Pons (tissue), 1 donor: ENCODE results near the gene TMEM232.

Experiments
- DNase-seq: peaks from one replicate; pipeline ENCODE4 v3.0.0-alpha.2; 2016; ENCODE audit warnings: low spot score

Gene TMEM232

DNA sequence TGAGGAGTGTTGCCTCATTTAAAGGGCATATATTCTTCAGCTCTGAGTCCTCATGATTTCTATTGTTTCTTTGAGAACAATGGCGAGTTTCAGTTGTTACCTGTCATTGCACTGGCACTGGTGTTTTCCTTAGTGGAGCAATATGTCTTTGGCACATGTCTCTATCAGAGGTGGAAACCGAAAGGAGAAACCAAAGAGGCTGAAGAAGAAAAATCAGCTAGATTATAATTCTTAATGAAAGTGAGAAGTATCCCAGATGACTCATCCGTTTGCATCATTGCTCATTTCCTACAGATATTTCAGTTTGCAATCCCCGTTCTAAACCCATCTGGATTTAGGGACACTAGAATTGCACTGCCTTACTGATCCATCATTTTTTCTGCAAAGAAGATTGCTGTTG is 324.6 kb downstream of the TMEM232 start:
- no peak for DNase-seq

DNA sequence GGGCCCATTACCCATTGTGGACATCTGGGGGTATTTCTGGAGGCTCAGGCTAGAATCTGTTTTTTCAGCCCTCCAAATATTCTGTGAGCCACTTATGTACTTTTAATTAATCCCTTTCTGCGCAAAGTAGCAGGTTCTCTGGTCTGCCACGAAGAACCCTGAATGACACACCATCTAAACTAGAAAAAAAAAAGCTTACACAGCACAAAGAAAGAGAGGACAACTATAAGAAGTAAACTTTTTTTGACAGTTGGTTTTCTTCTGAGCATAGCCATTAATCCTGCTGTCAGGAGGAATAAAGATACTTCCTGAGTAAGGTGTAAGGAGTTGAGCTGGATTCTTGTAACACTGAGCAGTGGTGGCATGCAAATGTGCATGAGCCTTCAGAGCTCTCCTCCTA is 327.5 kb downstream of the TMEM232 start:
- DNase-seq: no peak

DNA sequence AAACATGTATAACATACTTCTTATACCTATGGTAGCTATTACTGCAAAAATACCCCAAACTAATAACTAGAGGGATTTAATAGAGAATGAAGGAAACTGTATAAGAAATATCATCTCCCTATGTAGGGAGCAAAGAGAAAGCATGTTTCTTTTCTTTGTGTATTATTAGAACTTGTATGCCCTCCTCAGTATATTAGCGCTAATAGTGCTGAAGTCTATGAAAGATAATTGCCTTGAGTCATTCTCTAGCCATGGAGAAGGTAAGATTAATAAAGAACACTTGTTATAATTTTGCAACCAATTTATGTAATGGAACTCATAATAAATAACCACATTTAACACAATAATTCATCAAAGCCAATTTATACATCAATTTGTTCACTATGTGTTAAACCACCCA is 329.2 kb downstream of the TMEM232 start:
- DNase-seq: no peak

DNA sequence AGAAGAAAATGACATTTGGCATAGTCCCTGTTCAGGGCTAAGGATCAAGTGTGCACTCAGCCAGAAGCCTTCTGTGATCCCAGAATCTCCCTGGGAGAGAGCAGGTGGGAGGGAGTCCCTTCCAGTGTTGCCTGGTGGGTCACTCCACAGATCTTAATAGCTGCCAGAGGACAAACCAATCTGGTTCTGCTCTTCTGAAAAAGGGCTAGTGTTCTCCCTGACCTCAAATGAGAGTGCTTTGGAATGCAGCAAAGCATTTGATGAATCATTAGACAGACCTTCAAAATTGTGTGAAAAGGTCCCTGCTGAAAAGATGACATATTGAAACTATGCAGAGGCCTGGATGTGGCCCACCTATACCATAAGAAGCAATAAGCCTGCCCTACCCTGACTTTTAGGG is 339.7 kb downstream of the TMEM232 start:
- DNase-seq: peak; percentile 57

DNA sequence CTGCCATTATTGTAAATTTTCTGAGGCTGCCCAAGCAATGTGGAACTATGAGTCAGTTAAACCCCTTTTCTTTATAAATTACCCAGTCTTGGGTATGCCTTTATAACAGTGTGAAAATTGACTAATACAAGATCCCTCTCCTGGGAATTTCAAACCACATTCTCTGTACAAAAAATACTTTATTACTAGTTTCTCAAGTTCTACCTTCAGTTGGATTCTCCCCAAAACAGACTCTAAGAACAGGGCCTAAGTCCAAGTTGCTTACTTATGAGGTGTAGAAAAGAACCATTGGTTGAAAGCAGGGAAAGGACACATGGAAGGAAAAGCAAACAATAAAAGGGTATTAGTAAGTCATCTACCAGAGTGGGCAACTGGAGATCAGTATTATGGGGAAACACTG is 343.2 kb downstream of the TMEM232 start:
- DNase-seq: no peak

DNA sequence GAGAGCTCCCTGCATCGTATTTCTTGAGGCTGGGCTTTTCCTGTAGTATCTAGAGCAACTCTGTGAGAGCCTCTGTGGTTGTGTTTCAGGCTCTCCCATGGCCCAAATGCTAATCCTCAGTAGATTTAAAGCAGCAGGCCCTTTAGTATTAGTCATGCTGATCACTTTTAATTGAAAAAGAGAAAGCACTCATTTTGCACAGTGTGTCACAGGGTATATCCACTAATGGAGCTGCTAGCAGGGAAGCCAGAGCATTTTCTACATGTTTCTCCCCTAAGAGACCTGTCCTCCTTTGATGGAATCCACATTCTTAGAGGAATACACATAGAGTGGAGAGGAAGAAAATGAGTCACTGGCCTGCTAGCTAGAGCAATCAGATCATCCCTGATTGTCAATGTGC is 348.5 kb downstream of the TMEM232 start:
- no peak for DNase-seq

DNA sequence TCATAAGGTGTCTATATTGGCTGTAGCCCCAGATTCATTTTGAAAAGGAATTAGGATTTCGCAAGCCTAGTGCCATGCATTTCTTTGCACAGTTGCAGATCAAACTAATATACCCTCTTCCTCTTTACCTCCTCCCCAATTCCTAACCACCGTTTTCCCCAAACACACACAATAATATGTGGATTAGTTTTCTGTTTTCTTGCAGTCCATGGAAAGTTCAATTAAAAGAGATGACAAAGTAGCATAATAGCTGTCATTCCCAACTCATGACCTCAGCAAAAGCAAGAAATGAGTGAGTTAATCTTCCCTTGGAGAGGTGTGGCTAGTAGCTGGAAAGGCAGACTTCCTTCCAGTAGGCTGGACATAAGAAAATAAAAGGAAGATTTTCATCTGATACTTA is 349.1 kb downstream of the TMEM232 start:
- no peak for DNase-seq

DNA sequence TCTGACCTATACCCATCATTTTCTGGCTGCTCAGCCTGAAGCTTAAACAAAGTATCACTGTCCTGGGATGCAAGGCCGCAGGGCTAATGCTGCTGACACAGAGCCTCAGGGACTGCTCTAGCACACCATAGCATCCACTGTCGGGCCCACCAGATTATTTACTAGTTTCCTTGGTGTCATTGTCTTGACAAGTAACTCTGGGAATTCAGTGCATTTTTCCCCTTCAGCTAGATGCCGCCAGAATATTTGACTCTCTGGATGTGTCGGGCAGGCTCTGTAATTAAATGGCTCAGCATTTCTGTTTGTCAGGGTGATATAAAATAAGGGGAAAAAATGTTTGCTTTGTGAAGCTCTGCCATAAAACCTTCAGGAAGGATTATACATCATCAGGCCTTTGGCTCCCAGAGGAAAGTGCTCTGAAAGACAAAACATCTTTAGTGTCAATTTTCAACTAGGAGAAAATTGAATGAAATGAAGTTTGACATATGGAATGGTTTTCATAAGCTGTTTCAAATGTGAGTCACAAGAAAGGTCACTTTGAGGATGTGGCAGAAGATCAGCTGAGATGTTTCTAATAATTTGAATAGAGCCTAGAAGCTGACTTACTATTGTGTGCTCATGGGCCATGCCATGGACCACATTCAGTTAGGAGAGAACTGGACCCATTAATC is 350.1 kb downstream of the TMEM232 start:
- DNase-seq: no peak

DNA sequence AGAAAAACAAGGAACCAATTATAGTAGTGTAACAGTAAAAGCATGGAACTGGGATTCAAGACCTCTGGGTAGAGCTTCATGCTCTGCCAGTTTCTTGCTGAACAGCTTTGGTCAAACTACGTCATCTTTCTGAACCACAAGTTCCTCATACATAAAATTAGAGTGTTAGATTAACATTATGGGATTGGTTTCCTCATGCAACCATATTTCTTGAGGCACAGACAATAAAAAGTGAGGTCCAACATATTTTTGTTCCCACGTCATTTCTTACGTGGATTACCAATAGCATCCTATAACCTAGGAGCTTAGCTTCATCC is 354.8 kb downstream of the TMEM232 start:
- no peak for DNase-seq

DNA sequence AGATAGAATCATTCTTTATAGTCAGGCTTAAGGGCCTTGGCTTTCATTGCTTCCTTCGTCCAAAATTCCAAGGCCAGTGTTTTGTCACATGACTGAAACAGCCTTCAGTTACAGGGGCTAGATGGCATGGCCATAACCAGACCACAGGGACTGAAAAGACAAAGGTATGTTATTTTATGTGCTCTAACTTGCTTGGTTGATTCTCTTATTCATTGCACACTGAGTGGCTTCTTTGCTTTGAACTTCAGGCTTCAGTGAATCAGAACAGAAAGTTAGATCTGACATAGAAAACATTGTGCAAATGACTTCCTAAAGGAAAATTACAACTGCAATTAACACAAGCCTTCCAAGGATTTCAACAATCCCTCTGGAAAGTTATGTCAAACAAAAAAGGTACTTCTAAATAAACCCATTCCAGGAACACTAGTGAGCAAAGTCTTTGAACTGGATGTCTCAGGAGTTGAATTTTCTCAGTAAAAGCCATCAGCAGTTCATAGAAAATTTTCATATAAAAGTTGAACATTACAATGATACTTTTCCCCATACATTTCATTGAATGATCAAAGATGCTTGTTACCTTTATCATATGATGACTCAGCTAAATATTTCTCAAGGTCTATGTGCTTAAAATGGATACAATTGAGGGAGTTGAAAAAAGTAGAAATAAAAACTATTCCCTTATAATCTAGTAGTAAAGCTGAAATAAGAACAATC is 355.3 kb downstream of the TMEM232 start:
- no peak for DNase-seq
